ENCODE results near the gene THSD4.
"Not testable (repeated sequence)": the region's sequence is repeated elsewhere in the genome, so short reads cannot be mapped to it uniquely, and the experiment has no call there.

THSD4 gene

GRCh38 chr15:71431343-71432336, 316.4 kb downstream of the THSD4 start:
- DNase-seq (ENCODE audit: low spot score), result no peak

- no peak for DNase-seq (ENCODE audit: low spot score)
Measured at GRCh38 chr15:71433402-71433801, 318.1 kb downstream of the THSD4 start.

GRCh38 chr15:71434774-71435173, 319.5 kb downstream of the THSD4 start:
- DNase-seq (ENCODE audit: low spot score), result no peak

GRCh38 chr15:71435552-71435951, 320.3 kb downstream of the THSD4 start:
- DNase-seq (ENCODE audit: low spot score), result no peak

- DNase-seq (ENCODE audit: low spot score), result no peak
Measured at GRCh38 chr15:71436854-71437253, 321.6 kb downstream of the THSD4 start.

- DNase-seq (ENCODE audit: low spot score), result no peak
Measured at GRCh38 chr15:71437404-71437803, 322.1 kb downstream of the THSD4 start.

- DNase-seq (ENCODE audit: low spot score), result no peak
Measured at GRCh38 chr15:71437919-71438318, 322.6 kb downstream of the THSD4 start.

- DNase-seq (ENCODE audit: low spot score), result not testable (repeated sequence)
Measured at GRCh38 chr15:71439478-71439877, 324.2 kb downstream of the THSD4 start.

- peak; percentile 80 for DNase-seq (ENCODE audit: low spot score)
Measured at GRCh38 chr15:71440489-71441110, 325.3 kb downstream of the THSD4 start.

- DNase-seq (ENCODE audit: low spot score), result peak; percentile 50
Measured at GRCh38 chr15:71443538-71443937, 328.3 kb downstream of the THSD4 start.

GRCh38 chr15:71444032-71444810, 328.9 kb downstream of the THSD4 start:
- DNase-seq (ENCODE audit: low spot score), result no peak

GRCh38 chr15:71444866-71445590, 329.8 kb downstream of the THSD4 start:
- DNase-seq (ENCODE audit: low spot score), result no peak

- DNase-seq (ENCODE audit: low spot score), result peak; percentile 21
Measured at GRCh38 chr15:71447328-71448250, 332.3 kb downstream of the THSD4 start.

GRCh38 chr15:71448688-71449114, 333.4 kb downstream of the THSD4 start:
- peak; percentile 48 for DNase-seq (ENCODE audit: low spot score)

GRCh38 chr15:71449363-71449762, 334.1 kb downstream of the THSD4 start:
- no peak for DNase-seq (ENCODE audit: low spot score)

GRCh38 chr15:71449956-71450355, 334.7 kb downstream of the THSD4 start:
- no peak for DNase-seq (ENCODE audit: low spot score)

GRCh38 chr15:71451130-71451529, 335.9 kb downstream of the THSD4 start:
- no peak for DNase-seq (ENCODE audit: low spot score)

GRCh38 chr15:71452893-71453292, 337.6 kb downstream of the THSD4 start:
- no peak for DNase-seq (ENCODE audit: low spot score)

GRCh38 chr15:71454462-71454996, 339.3 kb downstream of the THSD4 start:
- no peak for DNase-seq (ENCODE audit: low spot score)

- DNase-seq (ENCODE audit: low spot score), result no peak
Measured at GRCh38 chr15:71455107-71455506, 339.8 kb downstream of the THSD4 start.
